Measurements from ENCODE around the gene PASD1.
"Not testable (repeated sequence)": the region's sequence is repeated elsewhere in the genome, so short reads cannot be mapped to it uniquely, and the experiment has no call there.

Gene PASD1, protein sequence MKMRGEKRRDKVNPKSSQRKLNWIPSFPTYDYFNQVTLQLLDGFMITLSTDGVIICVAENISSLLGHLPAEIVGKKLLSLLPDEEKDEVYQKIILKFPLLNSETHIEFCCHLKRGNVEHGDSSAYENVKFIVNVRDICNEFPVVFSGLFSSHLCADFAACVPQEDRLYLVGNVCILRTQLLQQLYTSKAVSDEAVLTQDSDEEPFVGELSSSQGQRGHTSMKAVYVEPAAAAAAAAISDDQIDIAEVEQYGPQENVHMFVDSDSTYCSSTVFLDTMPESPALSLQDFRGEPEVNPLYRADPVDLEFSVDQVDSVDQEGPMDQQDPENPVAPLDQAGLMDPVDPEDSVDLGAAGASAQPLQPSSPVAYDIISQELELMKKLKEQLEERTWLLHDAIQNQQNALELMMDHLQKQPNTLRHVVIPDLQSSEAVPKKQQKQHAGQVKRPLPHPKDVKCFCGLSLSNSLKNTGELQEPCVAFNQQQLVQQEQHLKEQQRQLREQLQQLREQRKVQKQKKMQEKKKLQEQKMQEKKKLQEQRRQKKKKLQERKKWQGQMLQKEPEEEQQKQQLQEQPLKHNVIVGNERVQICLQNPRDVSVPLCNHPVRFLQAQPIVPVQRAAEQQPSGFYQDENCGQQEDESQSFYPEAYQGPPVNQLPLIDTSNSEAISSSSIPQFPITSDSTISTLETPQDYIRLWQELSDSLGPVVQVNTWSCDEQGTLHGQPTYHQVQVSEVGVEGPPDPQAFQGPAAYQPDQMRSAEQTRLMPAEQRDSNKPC

DNA sequence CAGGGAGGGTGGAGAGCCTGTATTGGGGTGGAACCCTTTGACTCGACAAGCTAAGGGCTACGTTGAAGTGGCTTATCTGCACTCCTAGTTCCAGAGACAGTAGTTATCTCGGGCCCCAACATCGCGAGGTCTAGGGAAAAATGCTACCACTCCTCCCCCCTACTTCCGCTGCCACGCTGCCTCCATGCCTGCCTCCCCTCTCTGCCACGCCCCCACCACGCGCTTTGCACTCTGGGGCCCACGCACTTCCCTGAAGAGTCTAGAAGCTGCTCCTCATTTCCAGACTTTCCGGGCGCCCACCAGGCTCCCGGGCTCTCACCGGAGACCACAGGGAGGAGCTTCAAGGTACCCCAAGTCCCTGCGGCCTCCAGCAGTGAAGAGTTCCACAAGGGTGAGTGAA is at the start of gene PASD1:
PASD1 (plus strand) TSS at position 227 of the 400 bp plus-strand sequence. CDS start 37,879 bp downstream, outside the sequence.
- no peak for DNase-seq (ENCODE audit: low read depth in 2 of 3, low spot score in 1 of 3)

DNA sequence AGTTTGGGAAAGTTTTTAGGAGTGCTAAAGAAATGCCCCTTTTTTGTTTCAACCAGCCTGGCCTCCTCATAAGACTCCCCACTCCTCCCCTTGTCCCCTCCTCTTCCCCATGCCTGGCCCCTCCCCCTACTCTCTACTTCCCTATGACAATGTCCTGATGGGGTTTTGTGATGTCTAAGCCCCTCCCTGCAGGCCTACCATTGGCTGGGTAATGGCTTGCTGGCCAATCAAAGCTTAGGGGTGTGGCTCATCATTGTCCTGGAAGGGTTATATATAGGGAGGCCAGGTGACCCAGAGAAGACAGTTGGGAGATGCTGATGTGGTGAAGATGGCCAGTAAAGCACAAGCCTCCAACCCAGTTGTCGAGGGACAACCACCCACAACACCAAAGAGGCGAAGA is 48.2 kb upstream of the PASD1 start:
- DNase-seq (ENCODE audit: low read depth in 2 of 3, low spot score in 1 of 3) = no peak

DNA sequence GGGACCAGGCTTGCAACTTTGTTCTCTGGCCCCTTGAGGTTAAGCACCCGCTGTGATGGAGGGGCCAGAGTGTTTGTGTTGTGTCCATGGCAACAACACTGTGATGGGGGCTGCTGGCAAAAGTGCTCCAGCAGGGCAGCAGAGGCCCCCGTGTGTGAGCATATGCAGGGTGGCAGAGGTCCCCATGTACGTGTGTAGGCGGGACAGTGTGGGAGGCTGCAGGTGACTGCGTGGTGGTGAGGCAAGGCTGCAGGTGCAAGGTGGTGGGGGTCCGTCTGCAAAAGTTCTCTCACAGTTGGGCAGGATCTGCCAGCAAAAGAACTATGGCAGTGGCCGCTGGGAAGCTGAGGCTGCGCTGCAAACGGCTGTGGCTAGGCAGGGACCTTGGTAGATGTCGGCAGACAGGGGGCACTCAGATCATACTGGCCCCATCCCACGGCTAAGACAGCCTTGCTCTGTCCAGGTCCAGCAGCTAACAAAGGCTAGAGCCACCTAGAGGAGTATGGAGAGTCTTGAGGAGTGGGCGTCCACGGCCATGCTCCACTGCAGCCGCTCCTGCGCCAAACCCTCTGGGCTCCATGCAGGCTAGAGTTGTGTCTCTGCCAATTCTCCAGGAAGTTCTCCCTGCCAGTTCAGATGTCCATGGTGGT is 46.8 kb upstream of the PASD1 start:
- no peak for DNase-seq (ENCODE audit: low read depth in 2 of 3, low spot score in 1 of 3)

DNA sequence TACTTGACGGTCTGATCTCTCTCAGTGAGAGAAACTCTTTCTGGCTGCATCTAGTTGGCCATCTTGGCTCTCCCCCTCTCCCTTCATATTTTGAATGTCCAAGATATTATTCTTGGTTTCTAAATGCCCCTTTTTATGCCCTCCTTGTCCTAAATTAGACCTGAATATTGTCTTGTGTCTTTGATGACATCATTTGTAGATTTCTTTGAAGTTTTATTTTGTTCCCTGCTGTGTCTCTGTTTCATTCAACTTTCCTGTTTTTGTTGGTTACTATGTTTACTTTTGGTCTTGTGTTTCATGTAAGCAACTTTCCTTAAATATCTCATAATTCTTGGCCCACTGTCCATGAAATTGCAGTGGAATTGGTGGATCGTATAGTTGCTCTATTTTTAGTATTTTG is 46.1 kb upstream of the PASD1 start:
- DNase-seq (ENCODE audit: low read depth in 2 of 3, low spot score in 1 of 3) = no peak

DNA sequence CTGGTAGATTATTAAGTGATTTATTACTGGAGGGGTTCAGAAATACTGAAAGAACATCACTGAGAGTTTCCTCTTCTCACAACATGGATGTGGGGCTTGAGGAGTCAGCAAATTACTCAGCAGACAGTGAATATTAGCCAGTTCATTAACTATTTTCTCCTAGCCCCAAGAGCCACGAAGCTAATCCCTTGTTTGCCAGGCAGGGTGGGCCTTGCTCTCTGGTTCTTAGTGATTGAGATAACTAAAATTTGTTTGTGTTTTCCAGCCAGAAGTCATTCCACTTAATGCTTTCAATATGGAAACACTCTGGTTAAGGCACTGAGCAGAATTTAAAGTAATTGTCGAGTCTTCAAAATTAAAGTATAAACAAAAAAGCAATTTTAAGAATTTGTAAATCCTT is 40.1 kb upstream of the PASD1 start:
- no peak for DNase-seq (ENCODE audit: low read depth in 2 of 3, low spot score in 1 of 3)

DNA sequence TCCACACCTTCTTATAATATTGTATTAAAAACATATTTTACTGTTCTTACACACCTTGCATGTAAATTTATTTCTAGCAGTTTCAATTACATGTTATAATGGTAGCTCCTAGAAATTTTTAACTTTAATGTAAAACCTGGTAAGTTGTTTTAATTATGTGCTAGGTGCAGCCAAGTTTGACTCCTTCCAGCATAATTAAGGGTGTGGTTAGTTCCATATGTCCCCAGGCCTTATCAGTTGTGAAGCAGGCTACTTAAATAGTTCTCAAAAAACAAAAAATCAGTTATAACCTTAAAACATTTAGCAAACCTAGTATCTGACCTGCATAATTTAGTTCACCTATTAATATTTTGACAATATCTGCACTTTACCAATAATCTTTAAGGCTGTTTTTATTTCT is 26.9 kb upstream of the PASD1 start:
- DNase-seq (ENCODE audit: low read depth in 2 of 3, low spot score in 1 of 3) = no peak

DNA sequence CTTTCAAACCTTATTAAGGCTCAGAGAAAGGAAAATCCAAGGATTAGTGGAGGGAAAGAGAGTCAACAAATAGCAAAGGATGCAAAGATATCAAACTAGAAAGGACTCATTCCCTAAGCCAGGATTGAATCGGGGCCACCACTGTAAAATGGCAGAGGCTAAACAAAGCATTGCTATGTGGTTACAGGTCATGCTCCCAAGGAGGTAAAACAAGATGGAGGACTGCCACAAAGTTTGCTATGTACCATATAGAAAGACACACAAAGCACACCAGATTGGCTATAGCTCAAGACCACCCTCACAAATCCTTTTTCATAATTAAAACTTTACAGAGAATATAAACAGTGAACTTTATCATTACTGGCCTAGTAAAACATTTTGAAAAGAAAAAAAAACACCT is 25.9 kb upstream of the PASD1 start:
- DNase-seq (ENCODE audit: low read depth in 2 of 3, low spot score in 1 of 3) = no peak

DNA sequence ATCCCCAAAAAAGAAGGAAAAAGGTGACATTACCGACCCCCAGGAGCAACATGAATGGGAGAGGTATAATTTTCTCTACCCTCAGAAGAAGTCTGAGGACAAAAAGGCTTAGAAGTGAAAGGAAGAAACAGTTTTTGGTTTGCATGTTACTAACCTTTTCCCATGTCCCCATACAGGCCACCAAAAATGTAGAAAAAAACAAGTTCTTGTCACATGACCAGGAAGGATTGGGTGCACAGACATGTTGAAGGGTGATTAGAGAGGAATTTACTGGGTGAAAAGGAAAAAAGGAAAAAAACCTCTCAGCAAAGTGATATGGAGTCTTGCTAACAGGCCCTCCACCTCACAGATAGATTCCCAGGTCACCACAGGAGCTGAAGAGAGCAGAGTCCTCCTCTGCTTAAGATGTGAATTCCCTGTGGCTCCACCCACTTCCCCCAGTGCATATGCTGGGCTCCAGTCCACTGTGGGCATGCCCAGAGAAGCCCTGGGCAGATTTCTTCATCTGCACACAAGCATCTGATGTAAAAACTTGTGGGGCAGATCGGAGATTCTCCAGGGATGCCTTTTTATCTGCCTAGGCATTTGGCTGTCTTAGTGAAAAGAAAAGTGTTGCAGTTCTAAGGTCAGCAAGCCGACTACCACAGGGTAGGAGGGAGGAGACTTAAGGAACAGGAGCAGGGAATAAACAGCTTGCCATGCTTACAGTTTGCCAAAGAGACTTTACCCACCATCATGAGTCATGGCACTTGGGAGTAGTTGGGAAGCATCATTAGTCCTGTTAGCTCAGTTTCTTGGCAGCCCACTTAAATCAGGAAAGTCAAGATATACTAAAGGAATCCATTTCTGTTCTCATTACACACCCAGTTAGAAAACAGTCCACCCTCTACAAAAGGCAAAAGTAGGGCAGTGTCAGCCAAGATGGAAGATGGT is 25.0 kb upstream of the PASD1 start:
- DNase-seq (ENCODE audit: low read depth in 2 of 3, low spot score in 1 of 3) = no peak

DNA sequence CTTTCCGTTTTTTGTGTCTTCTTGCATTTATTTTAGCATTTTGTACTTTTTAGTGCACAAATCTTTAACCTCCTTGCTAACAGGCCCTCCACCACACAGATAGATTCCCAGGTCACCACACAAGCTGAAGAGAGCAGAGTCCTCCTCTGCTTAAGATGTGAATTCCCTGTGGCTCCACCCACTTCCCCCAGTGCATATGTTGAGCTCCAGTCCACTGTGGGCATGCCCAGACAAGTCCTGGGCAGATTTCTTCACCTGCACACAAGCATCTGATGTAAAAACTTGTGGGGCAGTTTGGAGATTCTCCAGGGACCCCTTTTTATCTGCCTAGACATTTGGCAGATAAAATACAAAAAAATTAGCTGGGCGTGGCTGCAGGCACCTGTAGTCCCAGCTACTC is 19.8 kb upstream of the PASD1 start:
- DNase-seq (ENCODE audit: low read depth in 2 of 3, low spot score in 1 of 3) = no peak

DNA sequence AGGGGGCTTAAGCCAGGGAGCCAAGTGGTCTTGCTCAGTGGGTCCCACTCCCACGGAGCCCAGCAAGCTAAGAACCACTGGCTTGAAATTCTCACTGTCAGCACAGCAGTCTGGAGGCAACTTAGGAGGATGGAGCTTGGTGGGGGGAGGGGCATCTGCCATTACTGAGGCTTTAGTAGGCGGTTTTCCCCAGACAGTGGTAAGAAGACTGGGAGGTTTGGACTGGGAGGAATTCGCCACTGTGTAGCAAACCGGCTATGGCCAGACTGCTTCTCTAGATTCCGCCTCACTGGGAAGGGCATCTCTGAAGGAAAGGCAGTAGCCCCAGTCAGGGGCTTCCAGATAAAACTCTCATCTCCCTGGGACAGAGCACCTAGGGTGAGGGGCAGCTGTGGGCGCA is 17.2 kb upstream of the PASD1 start:
- not testable (repeated sequence) for DNase-seq (ENCODE audit: low read depth in 2 of 3, low spot score in 1 of 3)

DNA sequence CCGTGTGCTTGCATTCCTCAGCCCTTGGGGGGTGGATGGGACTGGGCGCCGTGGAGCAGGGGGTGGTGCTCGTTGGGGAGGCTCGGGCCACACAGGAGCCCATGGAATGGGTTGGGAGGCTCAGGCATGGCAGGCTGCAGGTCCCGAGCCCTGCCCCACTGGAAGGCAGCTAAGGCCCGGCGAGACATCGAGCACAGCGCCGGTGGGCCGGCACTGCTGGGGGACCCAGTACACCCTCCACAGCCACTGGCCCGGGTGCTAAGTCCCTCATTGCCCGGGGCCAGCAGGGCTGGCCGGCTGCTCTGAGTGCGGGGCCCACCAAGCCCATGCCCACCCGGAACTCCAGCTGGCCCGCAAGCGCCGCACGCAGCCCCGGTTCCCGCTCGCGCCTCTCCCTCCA is 12.3 kb upstream of the PASD1 start:
- not testable (repeated sequence) for DNase-seq (ENCODE audit: low read depth in 2 of 3, low spot score in 1 of 3)

DNA sequence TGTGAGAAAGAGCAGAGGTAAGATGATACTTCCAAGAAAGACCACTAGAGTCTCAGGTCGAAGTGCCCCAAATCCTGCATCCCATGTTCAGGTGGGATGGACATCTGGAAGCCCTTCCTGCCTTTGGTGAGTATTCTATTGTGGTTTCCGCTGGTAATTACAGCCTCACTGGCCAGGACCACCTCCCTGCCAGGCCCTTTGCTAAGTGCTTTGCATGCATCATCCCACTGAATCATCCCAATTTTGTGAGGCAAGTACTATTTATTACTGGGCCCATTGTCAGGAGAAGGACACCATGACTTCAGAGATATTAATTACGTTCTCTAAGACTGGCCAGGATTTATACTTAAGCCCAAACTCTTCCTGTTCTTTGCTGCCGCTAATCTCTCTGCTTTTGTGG is 10.7 kb upstream of the PASD1 start:
- no peak for DNase-seq (ENCODE audit: low read depth in 2 of 3, low spot score in 1 of 3)

DNA sequence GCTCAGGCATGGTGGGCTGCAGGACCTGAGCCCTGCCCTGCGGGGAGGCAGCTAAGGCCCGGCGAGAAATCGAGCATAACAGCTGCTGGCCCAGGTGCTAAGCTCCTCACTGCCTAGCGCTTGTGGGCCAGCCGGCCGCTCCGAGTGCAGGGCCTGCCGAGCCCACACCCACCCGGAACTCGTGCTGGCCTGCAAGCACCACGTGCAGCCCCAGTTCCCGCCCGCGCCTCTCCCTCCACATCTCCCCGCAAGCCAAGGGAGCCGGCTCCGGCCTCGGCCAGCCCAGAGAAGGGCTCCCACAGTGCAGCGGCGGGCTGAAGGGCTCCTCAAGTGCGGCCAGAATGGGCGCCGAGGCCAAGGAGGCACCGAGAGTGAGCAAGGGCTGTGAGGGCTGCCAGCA is 8.2 kb upstream of the PASD1 start:
- not testable (repeated sequence) for DNase-seq (ENCODE audit: low read depth in 2 of 3, low spot score in 1 of 3)

DNA sequence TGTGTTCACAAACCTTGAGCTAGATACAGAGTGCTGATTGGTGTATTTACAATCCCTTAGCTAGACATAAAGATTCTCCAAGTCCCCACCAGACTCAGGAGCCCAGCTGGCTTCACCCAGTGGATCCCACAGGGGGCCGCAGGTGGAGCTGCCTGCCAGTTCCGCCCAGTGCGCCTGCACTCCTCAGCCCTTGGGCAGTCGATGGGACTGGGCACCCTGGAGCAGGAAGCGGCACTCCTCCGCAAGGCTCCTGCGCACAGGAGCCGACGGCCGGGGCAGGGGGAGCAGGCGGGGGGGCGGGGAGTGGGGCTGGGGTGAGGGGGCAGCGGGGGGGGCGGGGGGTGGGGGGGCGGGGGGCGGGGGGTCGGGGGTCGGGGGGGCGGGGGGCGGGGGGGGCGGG is 990 bp upstream of the PASD1 start:
- DNase-seq (ENCODE audit: low read depth in 2 of 3, low spot score in 1 of 3) = not testable (repeated sequence)

DNA sequence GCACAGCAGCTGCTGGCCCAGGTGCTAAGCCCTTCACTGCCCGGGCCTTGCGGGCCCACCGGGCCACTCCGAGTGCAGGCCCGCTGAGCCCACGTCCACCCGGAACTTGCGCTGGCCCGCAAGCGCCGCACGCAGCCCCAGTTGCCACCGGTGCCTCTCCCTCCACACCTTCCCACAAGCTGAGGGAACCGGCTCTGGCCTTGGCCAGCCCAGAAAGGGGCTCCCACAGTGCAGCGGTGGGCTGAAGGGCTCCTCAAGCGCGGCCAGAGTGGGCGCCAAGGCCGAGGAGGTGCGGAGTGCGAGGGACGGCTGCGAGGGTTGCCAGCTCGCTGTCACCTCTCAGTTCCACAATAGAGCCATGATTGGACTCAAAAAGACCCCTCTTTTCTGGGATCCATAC is 472 bp upstream of the PASD1 start:
- not testable (repeated sequence) for DNase-seq (ENCODE audit: low read depth in 2 of 3, low spot score in 1 of 3)

DNA sequence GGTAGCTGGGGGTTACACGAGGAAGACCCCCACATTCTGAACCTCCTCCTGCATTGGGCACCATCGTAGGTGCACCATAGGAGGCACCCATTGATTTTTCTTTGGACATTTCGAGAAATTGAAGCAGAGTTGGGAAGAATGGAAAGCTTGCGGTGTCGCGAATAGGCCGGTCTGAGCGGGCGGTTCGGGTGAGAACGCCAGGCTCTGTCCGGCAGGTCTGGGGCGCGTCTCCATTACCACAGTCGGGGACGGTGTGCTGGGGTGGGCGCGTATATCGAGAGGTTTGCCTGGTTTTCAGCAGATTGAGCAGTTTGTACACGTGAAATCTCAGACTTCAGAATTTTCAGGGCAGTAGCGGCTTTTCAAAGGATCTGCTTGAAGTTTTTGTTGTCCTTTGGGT is 560 bp downstream of the PASD1 start:
- DNase-seq (ENCODE audit: low read depth in 2 of 3, low spot score in 1 of 3) = no peak

DNA sequence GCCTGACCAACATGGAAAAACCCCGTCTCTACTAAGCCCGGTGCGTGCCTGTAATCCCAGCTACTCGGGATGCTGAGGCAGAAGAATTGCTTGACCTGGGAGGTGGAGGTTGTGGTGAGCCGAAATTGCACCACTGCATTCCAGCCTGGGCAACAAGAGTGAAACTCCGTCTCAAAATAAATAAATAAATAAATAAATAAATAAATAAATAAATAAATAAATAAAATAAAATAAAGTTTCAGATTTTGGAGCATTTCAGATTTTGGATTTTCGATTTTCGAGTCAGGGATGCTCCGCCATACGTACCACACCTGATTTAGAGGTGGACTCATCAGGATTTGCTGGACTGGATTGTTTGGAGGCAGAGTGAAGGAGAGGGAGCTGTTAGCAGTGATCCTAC is 3.4 kb downstream of the PASD1 start:
- not testable (repeated sequence) for DNase-seq (ENCODE audit: low read depth in 2 of 3, low spot score in 1 of 3)

DNA sequence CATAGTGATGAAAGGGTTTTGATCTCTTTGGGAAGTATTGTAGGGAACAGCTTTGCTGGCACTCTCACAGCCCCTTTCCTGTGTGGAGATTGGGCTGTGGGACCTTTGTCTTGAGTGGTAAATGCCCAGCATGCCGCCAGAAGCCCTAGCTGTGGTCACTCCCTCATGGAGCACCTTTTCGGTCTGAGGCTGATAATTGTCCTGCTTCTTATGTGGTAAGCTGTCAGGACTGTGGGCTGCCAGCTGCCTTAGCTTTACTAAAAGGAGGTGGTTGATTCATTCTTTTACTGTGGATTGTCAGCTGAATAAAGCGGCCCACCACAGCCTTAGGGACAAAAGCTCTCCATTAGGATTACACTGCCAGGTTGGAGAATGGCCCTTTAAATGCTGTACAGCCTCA is 7.1 kb downstream of the PASD1 start:
- no peak for DNase-seq (ENCODE audit: low read depth in 2 of 3, low spot score in 1 of 3)

DNA sequence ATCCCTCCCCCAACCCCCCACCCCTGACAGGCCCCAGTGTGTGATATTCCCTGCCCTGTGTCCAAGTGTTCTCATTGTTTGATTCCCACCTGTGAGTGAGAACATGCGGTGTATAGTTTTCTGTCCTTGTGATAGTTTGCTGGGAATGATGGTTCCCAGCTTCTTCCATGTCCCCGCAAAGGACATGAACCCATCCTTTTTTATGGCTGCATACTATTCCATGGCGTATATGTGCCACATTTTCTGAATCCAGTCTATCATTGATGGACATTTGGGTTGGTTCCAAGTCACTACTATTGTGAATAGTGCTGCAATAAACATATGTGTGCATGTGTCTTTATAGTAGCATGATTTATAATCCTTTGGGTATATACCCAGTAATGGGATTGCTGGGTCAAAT is 29.9 kb downstream of the PASD1 start:
- DNase-seq (ENCODE audit: low read depth in 2 of 3, low spot score in 1 of 3) = not testable (repeated sequence)

DNA sequence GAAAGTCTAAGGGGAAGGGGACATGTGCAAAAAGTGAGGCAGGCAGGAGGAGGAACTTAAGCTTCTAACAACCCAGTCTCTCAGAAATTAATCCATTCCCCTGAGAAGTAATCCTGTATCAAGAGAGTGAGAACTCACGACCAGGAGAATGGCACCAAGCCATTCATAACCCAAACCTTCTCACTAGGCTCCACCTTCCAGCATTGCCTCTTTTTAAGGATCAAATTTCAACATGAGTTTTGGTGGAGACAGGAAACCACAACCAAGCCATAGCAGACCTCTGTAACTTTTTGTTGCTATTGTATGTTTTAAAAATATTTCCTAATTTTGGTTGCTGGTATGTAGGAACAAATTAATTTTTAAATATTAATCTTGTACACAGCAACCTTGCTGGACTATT is 32.8 kb downstream of the PASD1 start:
- DNase-seq (ENCODE audit: low read depth in 2 of 3, low spot score in 1 of 3) = no peak

DNA sequence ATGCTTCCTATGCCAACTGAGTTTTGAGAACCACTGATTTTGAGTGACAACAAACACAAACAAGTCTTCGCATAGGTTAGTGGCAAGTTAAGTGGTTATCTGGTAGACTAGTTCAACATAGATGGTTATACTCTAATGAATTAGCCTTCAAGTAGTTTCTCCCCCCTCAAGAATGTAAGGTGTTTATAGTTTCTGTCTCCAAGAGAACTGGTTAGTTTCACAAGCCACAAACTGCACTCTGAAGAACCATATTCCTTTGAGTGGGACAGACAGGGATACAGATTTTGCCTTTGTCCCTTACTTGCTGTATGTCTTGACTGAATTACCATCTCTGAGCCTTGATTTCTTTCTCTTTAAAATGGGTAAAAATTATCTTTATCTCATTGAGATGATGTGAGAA is 41.5 kb downstream of the PASD1 start:
- no peak for DNase-seq (ENCODE audit: low read depth in 2 of 3, low spot score in 1 of 3)
